NT2/D1 (cell line): ENCODE results near the gene AFF1.

Experiments
- DNase-seq: peaks from one replicate; pipeline ENCODE4 v3.0.0-alpha.2; 2011; ENCODE audit warnings: low read depth, low spot score
- H3K27me3 ChIP-seq: 2 replicates; pipeline ENCODE4 v1.6.0; 2011; ENCODE audit warnings: mild to moderate bottlenecking; ENCODE audit not compliant: insufficient read length, insufficient read depth
- H3K36me3 ChIP-seq: 2 replicates; pipeline ENCODE4 v1.6.1; 2011; ENCODE audit warnings: mild to moderate bottlenecking, low read length, mixed read lengths; ENCODE audit not compliant: insufficient read depth, insufficient read length
- H3K4me1 ChIP-seq: 2 replicates; pipeline ENCODE4 v1.5.1; 2011; ENCODE audit not compliant: insufficient read depth, insufficient read length
- H3K4me3 ChIP-seq: 2 replicates; pipeline ENCODE4 v1.5.1; 2011; ENCODE audit warnings: low read depth; ENCODE audit not compliant: insufficient read length
- H3K9ac ChIP-seq: 2 replicates; pipeline ENCODE4 v1.6.0; 2011; ENCODE audit warnings: low read depth; ENCODE audit not compliant: insufficient read length
- H3K9me3 ChIP-seq: 2 replicates; pipeline ENCODE4 v1.5.1; 2011; ENCODE audit warnings: mild to moderate bottlenecking, low read length; ENCODE audit not compliant: insufficient read depth
- SUZ12 ChIP-seq: IDR thresholded peaks from 2 replicates; pipeline ENCODE4 v1.6.1; 2011; ENCODE audit not compliant: insufficient read length, insufficient read depth; ENCODE audit errors: extremely low read depth
- YY1 ChIP-seq: IDR thresholded peaks from 2 replicates; pipeline ENCODE4 v1.6.1; 2011; ENCODE audit not compliant: insufficient read length, insufficient read depth
- ZNF274 ChIP-seq: IDR thresholded peaks from 2 replicates; pipeline ENCODE4 v1.6.1; 2011; ENCODE audit warnings: mild to moderate bottlenecking, low read depth, low read length

The AFF1 gene, protein sequence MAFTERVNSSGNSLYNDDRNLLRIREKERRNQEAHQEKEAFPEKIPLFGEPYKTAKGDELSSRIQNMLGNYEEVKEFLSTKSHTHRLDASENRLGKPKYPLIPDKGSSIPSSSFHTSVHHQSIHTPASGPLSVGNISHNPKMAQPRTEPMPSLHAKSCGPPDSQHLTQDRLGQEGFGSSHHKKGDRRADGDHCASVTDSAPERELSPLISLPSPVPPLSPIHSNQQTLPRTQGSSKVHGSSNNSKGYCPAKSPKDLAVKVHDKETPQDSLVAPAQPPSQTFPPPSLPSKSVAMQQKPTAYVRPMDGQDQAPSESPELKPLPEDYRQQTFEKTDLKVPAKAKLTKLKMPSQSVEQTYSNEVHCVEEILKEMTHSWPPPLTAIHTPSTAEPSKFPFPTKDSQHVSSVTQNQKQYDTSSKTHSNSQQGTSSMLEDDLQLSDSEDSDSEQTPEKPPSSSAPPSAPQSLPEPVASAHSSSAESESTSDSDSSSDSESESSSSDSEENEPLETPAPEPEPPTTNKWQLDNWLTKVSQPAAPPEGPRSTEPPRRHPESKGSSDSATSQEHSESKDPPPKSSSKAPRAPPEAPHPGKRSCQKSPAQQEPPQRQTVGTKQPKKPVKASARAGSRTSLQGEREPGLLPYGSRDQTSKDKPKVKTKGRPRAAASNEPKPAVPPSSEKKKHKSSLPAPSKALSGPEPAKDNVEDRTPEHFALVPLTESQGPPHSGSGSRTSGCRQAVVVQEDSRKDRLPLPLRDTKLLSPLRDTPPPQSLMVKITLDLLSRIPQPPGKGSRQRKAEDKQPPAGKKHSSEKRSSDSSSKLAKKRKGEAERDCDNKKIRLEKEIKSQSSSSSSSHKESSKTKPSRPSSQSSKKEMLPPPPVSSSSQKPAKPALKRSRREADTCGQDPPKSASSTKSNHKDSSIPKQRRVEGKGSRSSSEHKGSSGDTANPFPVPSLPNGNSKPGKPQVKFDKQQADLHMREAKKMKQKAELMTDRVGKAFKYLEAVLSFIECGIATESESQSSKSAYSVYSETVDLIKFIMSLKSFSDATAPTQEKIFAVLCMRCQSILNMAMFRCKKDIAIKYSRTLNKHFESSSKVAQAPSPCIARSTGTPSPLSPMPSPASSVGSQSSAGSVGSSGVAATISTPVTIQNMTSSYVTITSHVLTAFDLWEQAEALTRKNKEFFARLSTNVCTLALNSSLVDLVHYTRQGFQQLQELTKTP

DNA sequence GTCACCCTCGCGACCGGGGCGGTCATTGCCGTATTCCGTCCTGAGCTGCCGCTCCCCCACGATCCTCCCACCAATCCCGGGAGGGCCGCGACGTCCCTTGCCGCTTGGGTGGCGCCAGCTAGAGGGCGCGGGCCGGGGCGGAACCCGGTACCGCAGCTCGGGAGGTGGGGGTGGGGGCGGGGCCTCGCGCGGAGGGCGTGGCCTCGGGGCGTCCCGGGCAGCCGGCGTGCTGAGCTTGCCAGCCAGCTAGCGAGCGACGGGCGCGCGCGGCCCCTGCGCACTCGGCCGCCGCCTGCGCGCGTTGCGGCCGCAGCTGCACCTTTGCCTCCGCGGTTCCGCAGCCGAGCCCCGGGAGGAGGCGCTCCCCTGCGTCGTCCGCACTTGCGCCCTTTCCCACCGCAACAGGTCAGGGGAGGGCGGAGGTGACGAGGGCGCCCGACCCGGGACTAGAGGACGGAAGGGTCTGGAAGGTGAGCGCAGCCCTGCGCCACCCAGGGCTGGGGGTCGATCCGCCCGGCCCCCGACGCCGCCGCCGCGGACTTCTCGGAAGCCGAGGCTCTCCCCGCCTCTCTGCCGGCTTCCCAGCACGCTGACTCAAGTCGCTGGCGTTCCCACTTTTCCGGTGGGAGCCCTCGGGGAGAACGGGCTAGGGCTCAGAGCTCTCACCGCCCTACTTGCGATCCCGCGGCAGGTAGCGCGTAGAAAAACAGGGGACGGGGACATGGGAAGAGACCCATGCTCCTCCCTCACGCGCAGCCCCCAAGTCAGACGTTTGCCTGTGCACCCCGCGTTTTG is at the start of gene AFF1:
Gene AFF1 (plus strand): TSS at position 241 of the 795 bp plus-strand sequence. CDS start 13,523 bp downstream, outside the sequence.
- Histone ChIP-seq H3K4me3 (peak within 1 kb of the TSS; percentile 80), H3K27me3 (no peaks in the 10 kb centered on the region), H3K9me3 (no peaks in the 10 kb centered on the region), H3K9ac (peak within 1 kb of the TSS; percentile 93), H3K36me3 (peaks cover 9% of the 10 kb centered on the region), H3K4me1 (no peaks in the 10 kb centered on the region)
- peak; percentile 72 for DNase-seq
- TF ChIP-seq ZNF274 (no peak), SUZ12 (no peak), YY1 (no peak)

DNA sequence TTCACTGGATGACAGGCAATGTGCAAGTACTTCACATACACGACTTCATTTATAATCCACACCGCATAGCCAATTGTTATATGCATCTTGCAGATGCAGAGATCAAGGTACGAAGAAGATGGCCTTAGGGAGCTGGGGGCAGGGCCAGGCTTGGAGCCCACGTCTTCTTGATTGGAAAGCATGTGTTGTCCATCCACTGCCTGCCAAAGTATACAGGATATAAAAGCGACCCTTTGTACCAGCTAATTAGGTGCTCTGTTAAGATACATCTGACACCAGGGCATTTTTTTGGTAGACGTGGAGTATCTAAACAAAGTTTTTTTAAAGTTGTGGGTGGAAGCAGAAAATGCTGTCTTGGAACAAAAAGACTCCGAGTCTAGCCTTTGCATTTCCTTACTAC is 44.0 kb upstream of the AFF1 start:
- Histone ChIP-seq H3K9me3 (no peaks in the 10 kb centered on the region), H3K27me3 (no peaks in the 10 kb centered on the region), H3K36me3 (peaks cover 3% of the 10 kb centered on the region), H3K9ac (no peak overlapping the region), H3K4me3 (no peak overlapping the region), H3K4me1 (no peaks in the 10 kb centered on the region)
- DNase-seq, result no peak
- TF ChIP-seq SUZ12, result no peak
- TF ChIP-seq YY1, result no peak
- no peak for TF ChIP-seq ZNF274

DNA sequence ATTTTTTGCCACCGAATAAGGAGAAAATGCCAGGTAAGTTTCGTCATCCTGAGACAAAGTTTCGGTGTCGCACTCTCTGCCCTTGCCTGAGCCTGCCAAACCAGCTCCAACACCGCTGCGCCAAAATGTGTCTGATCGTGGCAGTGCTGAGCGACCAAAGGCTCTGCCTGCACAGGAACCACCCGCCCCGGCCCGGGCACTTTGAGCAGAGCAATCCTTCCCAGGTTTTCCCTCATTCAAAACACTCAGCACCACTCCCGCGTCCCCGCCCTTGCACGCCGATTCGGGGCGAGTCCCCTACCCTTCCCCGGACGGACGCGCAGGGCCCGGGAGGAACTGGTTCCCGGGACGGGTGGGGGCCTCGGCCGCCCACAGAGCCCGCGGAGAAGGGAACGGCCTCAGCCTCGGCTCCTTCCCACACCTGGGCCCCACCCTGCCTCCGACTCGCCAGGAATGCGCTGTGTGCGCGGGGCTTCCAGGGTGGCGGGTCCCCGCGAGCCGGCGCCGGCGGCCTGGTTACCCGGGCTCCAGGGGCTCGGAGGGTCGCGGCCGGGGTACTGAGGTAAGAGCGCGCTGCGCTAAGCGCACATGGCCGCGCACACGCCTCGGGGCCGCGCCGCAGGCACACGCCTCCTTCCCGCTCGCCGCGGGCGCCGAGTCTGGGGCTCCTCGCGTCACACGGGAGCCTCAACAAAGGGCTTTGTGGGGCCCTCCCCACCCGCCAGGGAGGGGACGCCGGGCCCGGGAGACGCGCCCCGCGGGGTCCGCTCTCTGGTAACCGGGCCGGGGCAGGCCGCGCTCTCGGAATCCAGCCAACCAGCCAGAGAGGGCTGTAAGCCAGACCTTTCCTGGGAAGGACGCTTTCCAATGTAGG is 42.8 kb upstream of the AFF1 start, which contains the start of gene C4orf36:
Gene C4orf36 (minus strand): TSS at position 661 of the 874 bp plus-strand sequence. CDS start 902 bp downstream, outside the sequence.
- Histone ChIP-seq H3K9ac (peak within 1 kb of the TSS; percentile 85), H3K36me3 (peaks cover 3% of the 10 kb centered on the region), H3K27me3 (no peaks in the 10 kb centered on the region), H3K4me3 (peak within 1 kb of the TSS; percentile 70), H3K9me3 (no peaks in the 10 kb centered on the region), H3K4me1 (no peaks in the 10 kb centered on the region)
- no peak for TF ChIP-seq SUZ12
- TF ChIP-seq ZNF274, result no peak
- no peak for TF ChIP-seq YY1
- peak; percentile 49 for DNase-seq

DNA sequence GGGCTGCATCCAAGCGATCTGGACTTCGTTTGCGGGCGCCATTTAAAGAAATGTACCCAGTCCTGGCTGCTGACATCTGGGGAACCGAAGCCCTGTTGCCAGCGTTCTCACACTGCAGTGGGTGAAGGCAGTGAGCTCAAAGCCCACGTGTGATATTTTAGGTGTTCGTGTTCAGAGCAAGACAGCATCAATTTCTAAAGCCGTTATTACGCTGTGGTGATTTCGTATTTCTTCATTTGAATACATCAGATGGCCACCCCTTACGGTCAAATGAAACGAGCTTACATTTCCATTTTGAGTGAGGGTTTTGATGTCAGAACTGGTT is 42.2 kb upstream of the AFF1 start:
- no peak for DNase-seq
- H3K9me3 ChIP-seq, result no peaks in the 10 kb centered on the region
- peak overlapping the region; percentile 85 for H3K9ac ChIP-seq
- H3K36me3 ChIP-seq, result peaks cover under 1% of the 10 kb centered on the region
- H3K4me1 ChIP-seq, result no peaks in the 10 kb centered on the region
- peak overlapping the region; percentile 70 for H3K4me3 ChIP-seq
- H3K27me3 ChIP-seq, result no peaks in the 10 kb centered on the region
- TF ChIP-seq SUZ12 (no peak), YY1 (no peak), ZNF274 (no peak)

DNA sequence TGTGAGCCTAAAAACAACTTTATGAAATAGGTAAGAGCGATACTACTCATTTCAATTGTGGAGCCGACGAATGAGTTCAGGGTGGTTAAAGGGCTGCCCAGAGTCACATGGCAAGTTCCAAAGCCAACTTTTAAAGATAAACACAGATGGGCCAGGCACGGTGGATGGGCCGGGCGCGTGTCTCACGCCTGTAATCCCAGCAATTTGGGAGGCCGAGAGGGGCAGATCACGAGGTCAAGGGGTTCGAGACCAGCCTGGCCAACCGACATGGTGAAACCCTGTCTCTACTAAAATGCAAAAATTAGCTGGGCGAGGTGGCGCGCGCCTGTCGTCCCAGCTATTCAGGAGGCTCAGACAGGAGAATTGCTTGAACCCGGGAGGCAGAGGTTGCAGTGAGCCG is 41.7 kb upstream of the AFF1 start:
- Histone ChIP-seq H3K9me3 (no peaks in the 10 kb centered on the region), H3K27me3 (no peaks in the 10 kb centered on the region), H3K9ac (no peak overlapping the region), H3K4me1 (no peaks in the 10 kb centered on the region), H3K4me3 (no peak overlapping the region), H3K36me3 (no peaks in the 10 kb centered on the region)
- TF ChIP-seq SUZ12 (no peak), YY1 (no peak), ZNF274 (no peak)
- no peak for DNase-seq

DNA sequence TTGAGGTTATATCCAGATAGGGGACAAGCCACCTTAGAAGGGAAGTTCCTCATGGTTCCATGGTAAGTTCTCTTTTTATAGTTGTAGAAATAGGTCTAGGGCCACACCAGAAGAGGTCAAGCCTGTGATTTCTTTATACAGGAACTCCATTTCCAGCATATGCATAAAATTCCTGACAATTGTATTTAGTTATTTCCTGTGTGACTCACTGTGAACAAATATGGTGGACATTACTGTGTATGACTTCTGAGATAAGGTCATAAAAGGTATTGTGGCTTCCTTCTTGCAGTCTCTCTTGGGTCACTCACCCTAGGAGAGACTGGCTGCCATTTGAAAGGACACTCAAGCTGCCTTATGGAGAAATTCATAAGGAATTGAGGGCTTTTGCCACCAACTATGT is 40.4 kb upstream of the AFF1 start:
- Histone ChIP-seq H3K27me3 (no peaks in the 10 kb centered on the region), H3K9me3 (no peaks in the 10 kb centered on the region), H3K4me1 (no peaks in the 10 kb centered on the region), H3K9ac (no peak overlapping the region), H3K36me3 (no peaks in the 10 kb centered on the region), H3K4me3 (no peak overlapping the region)
- no peak for TF ChIP-seq YY1
- no peak for TF ChIP-seq ZNF274
- TF ChIP-seq SUZ12, result no peak
- DNase-seq, result no peak
